A673 (cell line): Measurements from ENCODE around the gene HMGB3. TPM values are rescaled to one million over a fixed set of nuclear protein-coding genes. Genes with fewer than 3 reads are reported as not detected.

Experiments
- BruUV-seq: library from RNA; stranded (reverse); fragments of 400-500 nt; replicated peaks from 2 replicates; lab custom pipeline; 2021; lab: Mats Ljungman, UMichigan
- CTCF ChIA-PET: fragments of 300-600 bp; sonication (Branson Sonifier 250); formaldehyde crosslinking; loops from one replicate; lab custom pipeline; 2022; ENCODE audit warnings: antibody characterized with exemption; lab: Charles Lee
- POLR2A ChIA-PET: fragments of 300-600 bp; sonication (Branson Sonifier 250); formaldehyde crosslinking; loops from one replicate; lab custom pipeline; 2022; ENCODE audit warnings: antibody characterized with exemption; ENCODE audit not compliant: low non-redundant PET; lab: Charles Lee
- DNase-seq: peaks from one replicate; pipeline ENCODE4 v3.0.0-alpha.2; 2015; ENCODE audit warnings: low spot score
- H3K27ac ChIP-seq: fragments of 200-600 bp; sonication (generic); 2 replicates; pipeline ENCODE4 v1.5.1; 2016; ENCODE audit warnings: mixed run types, low read depth, mild to moderate bottlenecking, mixed read lengths, antibody characterized with exemption, low read length; ENCODE audit not compliant: poor library complexity, severe bottlenecking
- H3K27me3 ChIP-seq: fragments of 200-600 bp; sonication (generic); replicated peaks from 2 replicates; pipeline ENCODE4 v1.6.1; 2017; ENCODE audit warnings: mixed run types, low read depth, mild to moderate bottlenecking, mixed read lengths, antibody characterized with exemption, low read length; ENCODE audit not compliant: insufficient read depth, poor library complexity
- H3K36me3 ChIP-seq: fragments of 200-600 bp; sonication (generic); 2 replicates; pipeline ENCODE4 v1.6.1; 2016; ENCODE audit warnings: mixed run types, mild to moderate bottlenecking, mixed read lengths, antibody characterized with exemption, low read length; ENCODE audit not compliant: insufficient read depth, poor library complexity, severe bottlenecking
- H3K4me1 ChIP-seq: fragments of 200-600 bp; sonication (generic); 2 replicates; pipeline ENCODE4 v1.6.1; 2017; ENCODE audit warnings: mixed run types, mild to moderate bottlenecking, mixed read lengths, antibody characterized with exemption, low read length; ENCODE audit not compliant: insufficient read depth, poor library complexity, severe bottlenecking
- H3K4me3 ChIP-seq: fragments of 200-600 bp; sonication (generic); 2 replicates; pipeline ENCODE4 v1.5.1; 2016; ENCODE audit warnings: low read depth, mixed run types, mild to moderate bottlenecking, mixed read lengths, low read length; ENCODE audit not compliant: poor library complexity, severe bottlenecking
- H3K9me3 ChIP-seq: fragments of 200-600 bp; sonication (generic); 2 replicates; pipeline ENCODE4 v1.6.1; 2016; ENCODE audit warnings: mixed run types, low read depth, mild to moderate bottlenecking, mixed read lengths, antibody characterized with exemption, low read length; ENCODE audit not compliant: poor library complexity, severe bottlenecking
- EZH2 ChIP-seq: fragments of 200-600 bp; sonication (generic); IDR thresholded peaks from 2 replicates; pipeline ENCODE4 v1.6.1; 2017; ENCODE audit warnings: borderline replicate concordance, low read depth, mild to moderate bottlenecking, mixed read lengths, antibody characterized with exemption, low read length; ENCODE audit not compliant: poor library complexity, severe bottlenecking
- intact Hi-C: fragments of 100-400 bp; cut with micrococcal nuclease; formaldehyde crosslinking; loops from one replicate; pipeline ENCODE4 v1.10.0; 2022; ENCODE audit not compliant: unreplicated experiment
- total RNA-seq: library from RNA; stranded (reverse); gene quantifications from 2 replicates; pipeline ENCODE4 v1.2.3, GENCODE V29; 2021
- TF ChIP-seq, protein P1 (sequence below): fragments of 300-800, 200-600 bp; sonication (generic); conservative IDR thresholded peaks from 2 replicates; pipeline ENCODE4 v1.5.1; 2017; ENCODE audit warnings: low read depth, mild to moderate bottlenecking, antibody characterized with exemption, low read length, moderate library complexity, mixed read lengths

The HMGB3 gene
- total RNA-seq, 1 experiment from 2014 or later, result 173 TPM

GRCh38 chrX:151006410-151007109 lies 23.4 kb downstream of the HMGB3 start:
- TF ChIP-seq EZH2, result no peak
- Histone ChIP-seq H3K27me3 (no peaks in the 10 kb centered on the region), H3K4me1 (no peaks in the 10 kb centered on the region), H3K27ac (no peak overlapping the region), H3K36me3 (no peaks in the 10 kb centered on the region), H3K9me3 (no peaks in the 10 kb centered on the region), H3K4me3 (no peak overlapping the region)
- no TSS peak for BruUV-seq
- ChIA-PET CTCF (no interaction called here), POLR2A (no interaction called here)
- DNase-seq, result no peak
- intact Hi-C loops, result no loop called here

DNA sequence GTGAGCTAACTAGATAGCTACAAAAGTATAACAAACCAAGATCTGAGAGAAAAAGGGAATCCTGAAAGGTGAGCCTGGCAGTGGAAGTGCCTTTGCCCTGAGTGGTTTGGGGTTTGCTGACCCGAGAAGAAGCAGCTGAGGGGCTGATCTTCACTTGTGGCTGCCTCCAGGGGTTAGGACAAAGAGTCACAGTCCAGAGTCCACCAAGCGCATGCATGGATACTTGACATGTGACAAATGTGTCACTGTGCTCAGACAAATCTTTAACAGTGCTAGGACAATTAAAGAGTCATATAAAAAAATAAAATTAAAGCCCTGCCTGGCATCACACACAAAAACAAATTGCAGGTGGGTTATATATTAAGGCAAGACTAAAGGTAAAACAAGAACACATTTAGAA lies 26.4 kb downstream of the HMGB3 start:
- Histone ChIP-seq H3K4me1 (no peaks in the 10 kb centered on the region), H3K27me3 (no peaks in the 10 kb centered on the region), H3K4me3 (no peak overlapping the region), H3K27ac (no peak overlapping the region), H3K36me3 (no peaks in the 10 kb centered on the region), H3K9me3 (no peaks in the 10 kb centered on the region)
- POLR2A ChIA-PET, result no interaction called here
- TF ChIP-seq EZH2, result no peak
- TF ChIP-seq, protein P1, sequence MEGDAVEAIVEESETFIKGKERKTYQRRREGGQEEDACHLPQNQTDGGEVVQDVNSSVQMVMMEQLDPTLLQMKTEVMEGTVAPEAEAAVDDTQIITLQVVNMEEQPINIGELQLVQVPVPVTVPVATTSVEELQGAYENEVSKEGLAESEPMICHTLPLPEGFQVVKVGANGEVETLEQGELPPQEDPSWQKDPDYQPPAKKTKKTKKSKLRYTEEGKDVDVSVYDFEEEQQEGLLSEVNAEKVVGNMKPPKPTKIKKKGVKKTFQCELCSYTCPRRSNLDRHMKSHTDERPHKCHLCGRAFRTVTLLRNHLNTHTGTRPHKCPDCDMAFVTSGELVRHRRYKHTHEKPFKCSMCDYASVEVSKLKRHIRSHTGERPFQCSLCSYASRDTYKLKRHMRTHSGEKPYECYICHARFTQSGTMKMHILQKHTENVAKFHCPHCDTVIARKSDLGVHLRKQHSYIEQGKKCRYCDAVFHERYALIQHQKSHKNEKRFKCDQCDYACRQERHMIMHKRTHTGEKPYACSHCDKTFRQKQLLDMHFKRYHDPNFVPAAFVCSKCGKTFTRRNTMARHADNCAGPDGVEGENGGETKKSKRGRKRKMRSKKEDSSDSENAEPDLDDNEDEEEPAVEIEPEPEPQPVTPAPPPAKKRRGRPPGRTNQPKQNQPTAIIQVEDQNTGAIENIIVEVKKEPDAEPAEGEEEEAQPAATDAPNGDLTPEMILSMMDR, result no peak
- BruUV-seq, result no TSS peak
- no peak for DNase-seq
- CTCF ChIA-PET, result no interaction called here
- intact Hi-C loops, result no loop called here

GRCh38 chrX:151013164-151013743 lies 30.1 kb downstream of the HMGB3 start:
- Histone ChIP-seq H3K4me1 (no peaks in the 10 kb centered on the region), H3K27ac (no peak overlapping the region), H3K9me3 (no peaks in the 10 kb centered on the region), H3K36me3 (no peaks in the 10 kb centered on the region), H3K27me3 (no peaks in the 10 kb centered on the region), H3K4me3 (no peak overlapping the region)
- TF ChIP-seq, protein P1, result no peak
- no peak for TF ChIP-seq EZH2
- intact Hi-C loops, result no loop called here
- DNase-seq, result no peak
- no TSS peak for BruUV-seq
- CTCF ChIA-PET, result no interaction called here
- POLR2A ChIA-PET, result no interaction called here
